Smooth muscle cell (in vitro differentiated cells): ENCODE measurements around the gene ZNF813. TPM values are rescaled to one million over a fixed set of nuclear protein-coding genes. Genes with fewer than 3 reads are reported as not detected.
A peak's percentile ranks its signal among the peaks of the same experiment; 100 is the strongest.

Source experiments
- DNase-seq: peaks from one replicate; lab custom pipeline; 2025; ENCODE audit not compliant: unreplicated experiment; lab: John Stamatoyannopoulos, UW
- H2AFZ ChIP-seq: fragments of 200-600 bp; sonication (generic); 2 replicates; pipeline ENCODE4 v1.6.0; 2016; ENCODE audit warnings: antibody characterized with exemption, low read depth, mild to moderate bottlenecking
- H3F3A ChIP-seq: fragments of 200-600 bp; sonication (generic); 2 replicates; pipeline ENCODE4 v1.6.0; 2017; ENCODE audit warnings: antibody characterized with exemption, low read depth
- H3K27ac ChIP-seq: fragments of 200-600 bp; sonication (generic); 2 replicates; pipeline ENCODE4 v1.5.1; 2016; ENCODE audit warnings: low read depth, mild to moderate bottlenecking
- H3K27me3 ChIP-seq: fragments of 200-600 bp; sonication (generic); 2 replicates; pipeline ENCODE4 v1.6.1; 2016; ENCODE audit warnings: low read depth, mild to moderate bottlenecking
- H3K36me3 ChIP-seq: fragments of 200-600 bp; sonication (generic); 2 replicates; pipeline ENCODE4 v1.5.1; 2016; ENCODE audit warnings: low read depth
- H3K4me1 ChIP-seq: fragments of 200-600 bp; sonication (generic); 2 replicates; pipeline ENCODE4 v1.5.1; 2016; ENCODE audit warnings: low read depth
- H3K4me2 ChIP-seq: fragments of 200-600 bp; sonication (generic); 2 replicates; pipeline ENCODE4 v1.6.0; 2016; ENCODE audit warnings: mild to moderate bottlenecking
- H3K4me3 ChIP-seq: fragments of 200-600 bp; sonication (generic); 2 replicates; pipeline ENCODE4 v1.5.1; 2016; ENCODE audit warnings: mild to moderate bottlenecking
- H3K79me2 ChIP-seq: fragments of 200-600 bp; sonication (generic); 2 replicates; pipeline ENCODE4 v1.6.0; 2016; ENCODE audit warnings: low read depth, mild to moderate bottlenecking
- H3K9ac ChIP-seq: fragments of 200-600 bp; sonication (generic); 2 replicates; pipeline ENCODE4 v1.6.0; 2016; ENCODE audit warnings: low read depth
- H3K9me3 ChIP-seq: fragments of 200-600 bp; sonication (generic); replicated peaks from 2 replicates; pipeline ENCODE4 v1.5.1; 2016; ENCODE audit warnings: low read depth
- H4K20me1 ChIP-seq: fragments of 200-600 bp; sonication (generic); 2 replicates; pipeline ENCODE4 v1.6.0; 2016; ENCODE audit warnings: low read depth
- WGBS: methylation state at CpG from one replicate; pipeline ENCODE4 v1.1.7; 2016; ENCODE audit warnings: low lambda C conversion rate; 5-methylcytosine and 5-hydroxymethylcytosine counted together
- polyA plus RNA-seq: library from polyadenylated mRNA; unstranded; fragments of >200 nt; fragmentation: Nextera tagmentation; extraction: Ambion mirVana; gene quantifications from 2 replicates; pipeline ENCODE4 v1.2.1, GENCODE V29; 2016
- total RNA-seq: library from RNA; depleted of rRNA; stranded (reverse); fragments of >200 nt; gene quantifications from 2 replicates; pipeline ENCODE4 v1.2.3, GENCODE V29; 2014
- TF ChIP-seq, protein P1 (sequence below): fragments of 200-600 bp; sonication (generic); IDR thresholded peaks from 2 replicates; pipeline ENCODE4 v1.5.1; 2017; ENCODE audit warnings: borderline replicate concordance, mild to moderate bottlenecking, antibody characterized with exemption; ENCODE audit not compliant: insufficient read depth, poor library complexity, severe bottlenecking

Gene ZNF813
- total and polyA plus RNA-seq, 2 experiments from 2014 or later: 2.4 to 5.9 TPM

DNA sequence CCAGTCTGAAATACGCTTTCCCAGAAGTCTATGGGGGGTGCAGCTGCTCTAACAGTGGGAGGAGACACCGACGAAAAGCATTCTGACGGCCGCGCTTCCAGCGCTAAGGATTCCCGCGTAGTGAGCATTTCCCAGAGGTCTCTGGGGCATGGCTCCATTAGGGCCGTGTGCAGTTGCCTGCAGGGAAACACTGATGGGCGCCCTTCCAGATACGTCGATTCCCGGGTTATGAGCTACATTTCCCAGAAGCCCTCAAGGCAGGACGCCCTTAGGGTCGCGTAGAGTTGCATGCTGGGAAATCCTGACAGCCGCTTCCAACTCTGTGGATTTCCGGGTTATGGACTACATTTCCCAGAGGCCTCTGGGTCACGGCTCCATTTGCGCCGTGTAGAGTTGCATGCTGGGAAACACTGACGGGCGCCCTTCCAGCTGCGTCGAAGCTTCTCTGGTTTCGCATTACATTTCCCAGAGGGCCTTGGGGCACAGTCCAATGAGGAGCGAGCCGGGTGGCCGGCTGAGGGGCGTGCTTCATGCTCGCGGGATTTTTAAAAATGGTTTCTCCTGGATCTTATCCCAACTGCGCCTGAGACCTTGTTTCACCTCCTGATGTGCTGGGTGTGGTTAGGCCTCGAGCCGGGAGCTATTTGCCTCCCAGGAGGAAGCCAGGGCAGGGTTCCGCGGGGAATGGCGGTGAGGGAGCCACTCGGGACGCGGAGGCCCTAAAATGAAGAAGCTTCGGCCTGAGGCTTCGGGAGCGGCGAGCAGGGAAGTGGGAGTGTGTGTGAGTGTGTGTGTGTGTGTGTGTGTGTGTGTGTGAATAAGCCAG is 53.2 kb downstream of the ZNF813 start:
- H3K4me1 ChIP-seq: no peaks in the 10 kb centered on the region
- peak overlapping the region; percentile 95 for H3K4me2 ChIP-seq
- TF ChIP-seq, protein P1, sequence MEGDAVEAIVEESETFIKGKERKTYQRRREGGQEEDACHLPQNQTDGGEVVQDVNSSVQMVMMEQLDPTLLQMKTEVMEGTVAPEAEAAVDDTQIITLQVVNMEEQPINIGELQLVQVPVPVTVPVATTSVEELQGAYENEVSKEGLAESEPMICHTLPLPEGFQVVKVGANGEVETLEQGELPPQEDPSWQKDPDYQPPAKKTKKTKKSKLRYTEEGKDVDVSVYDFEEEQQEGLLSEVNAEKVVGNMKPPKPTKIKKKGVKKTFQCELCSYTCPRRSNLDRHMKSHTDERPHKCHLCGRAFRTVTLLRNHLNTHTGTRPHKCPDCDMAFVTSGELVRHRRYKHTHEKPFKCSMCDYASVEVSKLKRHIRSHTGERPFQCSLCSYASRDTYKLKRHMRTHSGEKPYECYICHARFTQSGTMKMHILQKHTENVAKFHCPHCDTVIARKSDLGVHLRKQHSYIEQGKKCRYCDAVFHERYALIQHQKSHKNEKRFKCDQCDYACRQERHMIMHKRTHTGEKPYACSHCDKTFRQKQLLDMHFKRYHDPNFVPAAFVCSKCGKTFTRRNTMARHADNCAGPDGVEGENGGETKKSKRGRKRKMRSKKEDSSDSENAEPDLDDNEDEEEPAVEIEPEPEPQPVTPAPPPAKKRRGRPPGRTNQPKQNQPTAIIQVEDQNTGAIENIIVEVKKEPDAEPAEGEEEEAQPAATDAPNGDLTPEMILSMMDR: no peak
- H3F3A ChIP-seq: peaks cover 4% of the 10 kb centered on the region
- no peaks in the 10 kb centered on the region for H3K36me3 ChIP-seq
- H3K27ac ChIP-seq: peak overlapping the region; percentile 28
- peaks cover 10% of the 10 kb centered on the region for H3K79me2 ChIP-seq
- DNase-seq: peak; percentile 68
- H3K9ac ChIP-seq: no peak overlapping the region
- H2AFZ ChIP-seq: peak overlapping the region; percentile 88
- WGBS: 2% methylated on average over 46 of the region's 46 CpGs
- H4K20me1 ChIP-seq: no peaks in the 10 kb centered on the region
- H3K4me3 ChIP-seq: peak overlapping the region; percentile 78
- no peaks in the 10 kb centered on the region for H3K27me3 ChIP-seq
- H3K9me3 ChIP-seq: no peaks in the 10 kb centered on the region

DNA sequence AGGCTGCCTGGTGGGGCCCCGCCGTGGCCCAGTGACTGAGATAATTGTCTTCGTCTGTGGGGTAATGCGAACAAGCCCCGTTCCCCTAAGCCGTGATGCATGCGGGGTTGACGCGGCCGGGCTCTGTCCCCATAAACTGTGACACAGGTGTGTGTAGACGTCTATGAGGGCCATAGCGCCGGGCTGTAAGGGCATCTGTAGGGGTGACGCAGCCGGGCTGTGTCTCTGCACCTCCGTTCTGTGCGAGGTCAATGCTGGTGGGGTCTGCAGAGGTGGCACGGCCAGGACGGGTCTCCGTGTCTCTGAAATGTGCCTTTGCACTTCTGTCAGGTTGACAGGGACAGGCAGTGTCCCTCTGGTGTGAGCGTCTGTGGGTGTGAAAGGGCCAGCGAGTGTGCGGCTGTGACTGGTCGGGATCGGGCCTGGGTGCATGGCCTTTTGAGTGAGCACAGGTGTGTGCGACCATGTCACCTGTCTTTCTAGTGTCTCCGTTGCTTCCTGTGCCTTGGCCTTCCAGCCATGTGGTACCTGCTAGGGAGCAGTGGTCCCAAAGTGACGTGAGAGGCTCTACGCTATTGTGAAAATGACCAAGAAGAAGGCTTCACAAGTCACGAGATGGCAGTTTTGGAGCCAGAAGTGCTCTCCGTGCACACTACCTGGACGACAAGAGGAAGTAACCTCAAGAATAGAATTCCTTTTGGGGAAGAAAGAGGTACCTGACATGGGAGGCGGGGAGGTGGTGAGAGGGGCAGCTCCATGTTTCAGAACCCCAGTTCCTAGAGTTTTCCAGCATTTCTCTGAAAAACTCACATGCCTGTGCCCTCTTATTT is 54.1 kb downstream of the ZNF813 start:
- Histone ChIP-seq H3K79me2 (peaks cover 10% of the 10 kb centered on the region), H3K4me3 (peak overlapping the region; percentile 78), H3K27me3 (no peaks in the 10 kb centered on the region), H3K27ac (no peak overlapping the region), H3K36me3 (no peaks in the 10 kb centered on the region), H3K9ac (no peak overlapping the region), H3F3A (peaks cover 4% of the 10 kb centered on the region), H3K9me3 (no peaks in the 10 kb centered on the region), H3K4me1 (no peaks in the 10 kb centered on the region), H3K4me2 (peak overlapping the region; percentile 95), H4K20me1 (no peaks in the 10 kb centered on the region), H2AFZ (peak overlapping the region; percentile 84)
- DNase-seq: no peak
- 15% methylated on average over 33 of the region's 33 CpGs for WGBS
- TF ChIP-seq, protein P1: no peak

DNA sequence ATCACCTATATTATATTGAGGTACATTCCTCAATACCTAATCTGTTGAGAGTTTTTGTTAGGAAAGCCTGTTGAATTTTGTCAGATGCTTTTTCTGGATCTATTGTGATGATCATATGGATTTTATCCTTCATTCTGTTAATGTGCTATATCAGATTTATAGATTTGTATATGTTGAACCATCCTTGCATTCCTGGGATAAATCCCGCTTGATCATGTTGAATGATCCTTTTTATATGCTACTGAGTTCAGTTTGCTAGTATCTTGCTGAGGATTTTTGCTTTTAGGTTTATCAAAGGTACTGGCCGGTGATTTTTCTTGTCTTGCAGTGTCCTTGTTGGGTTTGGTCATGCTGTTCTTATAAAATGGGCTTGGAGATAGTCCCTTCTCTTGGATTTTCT is 58.4 kb downstream of the ZNF813 start:
- H3K9me3 ChIP-seq: no peaks in the 10 kb centered on the region
- TF ChIP-seq, protein P1: no peak
- 97% methylated on average over 2 of the region's 2 CpGs for WGBS

More for the DNA sequence above, 58.4 kb downstream of the ZNF813 start:
- H3K9ac ChIP-seq: no peak overlapping the region
- no peaks in the 10 kb centered on the region for H3K27me3 ChIP-seq
- H3K4me1 ChIP-seq: no peaks in the 10 kb centered on the region
- no peak overlapping the region for H2AFZ ChIP-seq
- H3K4me2 ChIP-seq: no peak overlapping the region
- DNase-seq: no peak
- no peaks in the 10 kb centered on the region for H3K36me3 ChIP-seq
- no peak overlapping the region for H3K27ac ChIP-seq
- H3K79me2 ChIP-seq: peaks cover 10% of the 10 kb centered on the region
- H3F3A ChIP-seq: no peaks in the 10 kb centered on the region
- H4K20me1 ChIP-seq: no peaks in the 10 kb centered on the region
- no peak overlapping the region for H3K4me3 ChIP-seq
